Measurements from ENCODE around the gene LAMA2. TPM values are rescaled to one million over a fixed set of nuclear protein-coding genes. Genes with fewer than 3 reads are reported as not detected.

The LAMA2 gene
- total RNA-seq, 1 donor from 2014 or later: 54.0 TPM

DNA sequence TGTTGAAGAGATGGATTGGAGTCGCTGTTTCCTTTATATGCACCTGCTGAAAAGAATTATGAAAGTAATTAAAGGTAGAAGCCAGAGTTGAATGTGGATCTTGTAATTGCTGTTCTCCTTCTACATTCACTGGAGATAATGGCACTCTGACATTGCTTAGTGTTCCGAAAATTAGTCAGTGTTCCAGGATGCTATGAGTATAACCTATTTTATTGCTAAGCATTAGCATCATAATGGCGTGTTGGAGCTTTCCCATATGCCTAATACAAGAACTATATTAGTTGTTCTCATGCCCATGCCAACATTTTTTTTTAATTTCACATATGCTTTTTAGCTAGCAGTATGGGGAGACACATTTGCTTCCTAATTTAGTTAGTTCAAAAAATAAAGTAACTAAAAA lies 590.6 kb downstream of the LAMA2 start:
- DNase-seq (ENCODE audit: extremely low spot score, unreplicated experiment): no peak
- Mint-ChIP-seq H3K27ac (no peak overlapping the region), H3K9me3 (no peaks in the 10 kb centered on the region), H3K36me3 (no peaks in the 10 kb centered on the region), H3K4me1 (ENCODE audit: unreplicated experiment) (peaks cover 11% of the 10 kb centered on the region), H3K4me3 (no peak overlapping the region), H3K27me3 (no peaks in the 10 kb centered on the region)
- no peak for TF ChIP-seq CTCF (conservative IDR thresholded peaks at IDR 0.05)

- Mint-ChIP-seq H3K36me3 (no peaks in the 10 kb centered on the region), H3K27me3 (no peaks in the 10 kb centered on the region), H3K27ac (no peak overlapping the region), H3K4me3 (no peak overlapping the region), H3K9me3 (no peaks in the 10 kb centered on the region), H3K4me1 (ENCODE audit: unreplicated experiment) (peaks cover 11% of the 10 kb centered on the region)
- no peak for DNase-seq (ENCODE audit: extremely low spot score, unreplicated experiment)
- TF ChIP-seq CTCF (conservative IDR thresholded peaks at IDR 0.05): no peak
These were observed 592.7 kb downstream of the LAMA2 start for GRCh38 chr6:129475477-129476247.

GRCh38 chr6:129476248-129476564 lies 593.3 kb downstream of the LAMA2 start:
- no peaks in the 10 kb centered on the region for H3K27me3 Mint-ChIP-seq
- peaks cover 11% of the 10 kb centered on the region for H3K4me1 Mint-ChIP-seq (ENCODE audit: unreplicated experiment)
- H3K36me3 Mint-ChIP-seq: no peaks in the 10 kb centered on the region
- H3K9me3 Mint-ChIP-seq: no peaks in the 10 kb centered on the region
- no peak overlapping the region for H3K4me3 Mint-ChIP-seq
- no peak for DNase-seq (ENCODE audit: extremely low spot score, unreplicated experiment)
- TF ChIP-seq CTCF (conservative IDR thresholded peaks at IDR 0.05): no peak
- H3K27ac Mint-ChIP-seq: no peak overlapping the region

GRCh38 chr6:129476810-129477209 lies 593.9 kb downstream of the LAMA2 start:
- TF ChIP-seq CTCF (conservative IDR thresholded peaks at IDR 0.05): no peak
- no peaks in the 10 kb centered on the region for H3K27me3 Mint-ChIP-seq

GRCh38 chr6:129478379-129478778 lies 595.4 kb downstream of the LAMA2 start:
- Mint-ChIP-seq H3K4me3 (no peak overlapping the region), H3K27me3 (no peaks in the 10 kb centered on the region), H3K27ac (no peak overlapping the region), H3K36me3 (no peaks in the 10 kb centered on the region), H3K9me3 (no peaks in the 10 kb centered on the region), H3K4me1 (ENCODE audit: unreplicated experiment) (peaks cover 11% of the 10 kb centered on the region)
- no peak for TF ChIP-seq CTCF (conservative IDR thresholded peaks at IDR 0.05)
- no peak for DNase-seq (ENCODE audit: extremely low spot score, unreplicated experiment)

More at GRCh38 chr6:129476810-129477209, 593.9 kb downstream of the LAMA2 start:
- DNase-seq (ENCODE audit: extremely low spot score, unreplicated experiment): no peak
- no peaks in the 10 kb centered on the region for H3K36me3 Mint-ChIP-seq
- no peak overlapping the region for H3K4me3 Mint-ChIP-seq
- no peak overlapping the region for H3K27ac Mint-ChIP-seq
- peaks cover 11% of the 10 kb centered on the region for H3K4me1 Mint-ChIP-seq (ENCODE audit: unreplicated experiment)
- H3K9me3 Mint-ChIP-seq: no peaks in the 10 kb centered on the region

All from type B pancreatic cell (in vitro differentiated cells).